ENCODE data around the gene AREL1.
A peak's percentile ranks its signal among the peaks of the same experiment; 100 is the strongest.

The AREL1 gene

DNA sequence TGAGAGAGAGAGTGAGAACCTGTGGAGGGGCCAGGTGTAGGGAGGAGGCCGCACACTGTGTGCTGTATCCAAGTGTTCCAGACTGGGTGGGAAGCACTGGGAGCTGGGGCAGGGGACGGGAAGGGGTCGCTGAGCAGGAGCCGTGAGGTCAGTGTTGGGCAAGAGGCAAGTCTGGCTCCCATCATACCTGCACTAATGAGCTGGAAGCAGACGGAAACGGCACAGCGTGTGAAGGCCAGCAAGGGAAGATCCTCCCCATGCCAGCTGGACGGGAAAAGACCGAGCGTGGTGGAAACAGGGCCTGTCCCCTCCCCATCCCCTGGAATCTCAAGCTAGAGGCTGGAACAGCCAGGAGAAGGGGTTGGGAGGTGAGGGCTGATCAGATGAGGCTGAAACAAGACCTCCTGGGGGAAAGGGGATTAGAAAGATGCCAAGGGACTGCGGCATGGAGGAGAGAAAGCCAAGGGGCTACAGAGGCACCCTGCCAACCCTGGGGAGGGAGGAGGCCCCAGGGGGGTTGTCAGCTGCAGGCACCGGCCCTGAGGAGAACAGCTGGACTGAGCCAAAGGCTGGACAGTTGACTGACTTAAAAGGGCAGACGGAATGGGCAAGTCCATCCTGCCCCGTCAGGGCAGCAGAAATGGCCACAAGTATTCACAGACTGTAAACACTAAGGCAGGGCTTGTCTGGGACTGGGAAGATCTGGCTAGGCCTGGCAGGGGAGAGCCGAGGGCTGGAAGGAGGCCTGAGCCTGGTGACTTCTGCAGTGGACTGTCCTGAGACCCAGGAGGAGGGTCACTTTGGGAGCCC lies 81.8 kb downstream of the AREL1 start:
- TF ChIP-seq, protein P1, sequence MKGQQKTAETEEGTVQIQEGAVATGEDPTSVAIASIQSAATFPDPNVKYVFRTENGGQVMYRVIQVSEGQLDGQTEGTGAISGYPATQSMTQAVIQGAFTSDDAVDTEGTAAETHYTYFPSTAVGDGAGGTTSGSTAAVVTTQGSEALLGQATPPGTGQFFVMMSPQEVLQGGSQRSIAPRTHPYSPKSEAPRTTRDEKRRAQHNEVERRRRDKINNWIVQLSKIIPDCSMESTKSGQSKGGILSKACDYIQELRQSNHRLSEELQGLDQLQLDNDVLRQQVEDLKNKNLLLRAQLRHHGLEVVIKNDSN (IDR thresholded peaks at IDR 0.05), result no peak
- TF ChIP-seq MAX (IDR thresholded peaks at IDR 0.05), result no peak
- TF ChIP-seq RAD21 (IDR thresholded peaks at IDR 0.05; ENCODE audit: low read depth), result no peak
- no peak for TF ChIP-seq CEBPB (IDR thresholded peaks at IDR 0.05)

DNA sequence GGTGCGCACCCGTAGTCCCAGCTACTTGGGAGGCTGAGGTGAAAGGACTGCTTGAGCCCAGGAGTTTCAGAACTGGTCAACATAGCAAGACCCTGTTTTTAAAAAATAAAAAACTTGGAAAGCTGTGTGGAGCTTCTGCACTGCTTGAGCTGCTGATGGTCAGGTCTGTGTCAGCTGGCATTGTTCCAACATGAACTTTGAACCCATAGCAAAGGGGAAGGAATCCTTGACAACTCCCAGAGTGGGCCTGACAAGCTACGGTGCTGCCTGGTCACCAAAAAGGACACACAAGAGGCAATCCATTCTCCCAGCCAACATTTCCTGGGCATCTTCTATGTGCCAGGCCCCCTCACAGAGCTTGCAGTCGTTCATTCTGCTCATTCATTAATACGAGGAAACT lies 84.5 kb downstream of the AREL1 start:
- TF ChIP-seq FOXM1 (IDR thresholded peaks at IDR 0.05; ENCODE audit: borderline replicate concordance, low read depth) (no peak), MAX (IDR thresholded peaks at IDR 0.05) (no peak), TEAD4 (IDR thresholded peaks at IDR 0.05) (no peak)

GRCh38 chr14:74627076-74627475 lies 85.8 kb downstream of the AREL1 start:
- no peak for TF ChIP-seq RAD21 (IDR thresholded peaks at IDR 0.05; ENCODE audit: low read depth)
- TF ChIP-seq EP300 (IDR thresholded peaks at IDR 0.05; ENCODE audit: borderline replicate concordance), result no peak
- no peak for TF ChIP-seq TCF12 (IDR thresholded peaks at IDR 0.05; ENCODE audit: low read depth)
- no peak for TF ChIP-seq NFIC (IDR thresholded peaks at IDR 0.05)
- no peak for TF ChIP-seq CREB1 (IDR thresholded peaks at IDR 0.05; ENCODE audit: low read depth)
- TF ChIP-seq, protein P2, sequence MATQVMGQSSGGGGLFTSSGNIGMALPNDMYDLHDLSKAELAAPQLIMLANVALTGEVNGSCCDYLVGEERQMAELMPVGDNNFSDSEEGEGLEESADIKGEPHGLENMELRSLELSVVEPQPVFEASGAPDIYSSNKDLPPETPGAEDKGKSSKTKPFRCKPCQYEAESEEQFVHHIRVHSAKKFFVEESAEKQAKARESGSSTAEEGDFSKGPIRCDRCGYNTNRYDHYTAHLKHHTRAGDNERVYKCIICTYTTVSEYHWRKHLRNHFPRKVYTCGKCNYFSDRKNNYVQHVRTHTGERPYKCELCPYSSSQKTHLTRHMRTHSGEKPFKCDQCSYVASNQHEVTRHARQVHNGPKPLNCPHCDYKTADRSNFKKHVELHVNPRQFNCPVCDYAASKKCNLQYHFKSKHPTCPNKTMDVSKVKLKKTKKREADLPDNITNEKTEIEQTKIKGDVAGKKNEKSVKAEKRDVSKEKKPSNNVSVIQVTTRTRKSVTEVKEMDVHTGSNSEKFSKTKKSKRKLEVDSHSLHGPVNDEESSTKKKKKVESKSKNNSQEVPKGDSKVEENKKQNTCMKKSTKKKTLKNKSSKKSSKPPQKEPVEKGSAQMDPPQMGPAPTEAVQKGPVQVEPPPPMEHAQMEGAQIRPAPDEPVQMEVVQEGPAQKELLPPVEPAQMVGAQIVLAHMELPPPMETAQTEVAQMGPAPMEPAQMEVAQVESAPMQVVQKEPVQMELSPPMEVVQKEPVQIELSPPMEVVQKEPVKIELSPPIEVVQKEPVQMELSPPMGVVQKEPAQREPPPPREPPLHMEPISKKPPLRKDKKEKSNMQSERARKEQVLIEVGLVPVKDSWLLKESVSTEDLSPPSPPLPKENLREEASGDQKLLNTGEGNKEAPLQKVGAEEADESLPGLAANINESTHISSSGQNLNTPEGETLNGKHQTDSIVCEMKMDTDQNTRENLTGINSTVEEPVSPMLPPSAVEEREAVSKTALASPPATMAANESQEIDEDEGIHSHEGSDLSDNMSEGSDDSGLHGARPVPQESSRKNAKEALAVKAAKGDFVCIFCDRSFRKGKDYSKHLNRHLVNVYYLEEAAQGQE (IDR thresholded peaks at IDR 0.05; ENCODE audit: low read depth), result no peak
- TF ChIP-seq YY1 (IDR thresholded peaks at IDR 0.05; ENCODE audit: low read depth), result no peak
- TF ChIP-seq TAF1 (IDR thresholded peaks at IDR 0.05; ENCODE audit: low read depth), result no peak
- TF ChIP-seq ZBTB7A (IDR thresholded peaks at IDR 0.05; ENCODE audit: low read depth), result no peak
- no peak for TF ChIP-seq MAX (IDR thresholded peaks at IDR 0.05)
- no peak for TF ChIP-seq FOXM1 (IDR thresholded peaks at IDR 0.05; ENCODE audit: borderline replicate concordance, low read depth)
- TF ChIP-seq, protein P1 (IDR thresholded peaks at IDR 0.05), result no peak
- no peak for TF ChIP-seq CEBPB (IDR thresholded peaks at IDR 0.05)
- no peak for TF ChIP-seq TEAD4 (IDR thresholded peaks at IDR 0.05)
- no peak for TF ChIP-seq EGR1 (IDR thresholded peaks at IDR 0.05)

DNA sequence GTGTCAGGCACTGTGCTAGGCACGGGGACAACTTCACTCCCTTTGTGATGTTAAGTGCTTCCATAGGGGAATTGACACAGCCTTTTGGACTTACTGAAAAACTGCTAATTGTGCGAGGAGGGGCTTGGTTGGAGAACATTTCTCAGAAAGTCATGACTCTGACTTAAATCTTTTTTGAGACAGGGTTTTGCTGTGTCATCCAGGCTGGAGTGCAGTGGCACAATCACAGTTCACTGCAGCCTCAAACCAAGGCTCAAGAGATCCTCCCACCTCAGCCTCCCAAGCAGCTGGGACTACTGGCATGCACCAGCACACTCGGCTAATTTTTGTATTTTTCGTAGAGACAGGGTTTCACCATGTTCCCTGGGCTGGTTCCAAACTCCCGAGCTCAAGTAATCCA lies 90.6 kb downstream of the AREL1 start:
- TF ChIP-seq FOXM1 (IDR thresholded peaks at IDR 0.05; ENCODE audit: borderline replicate concordance, low read depth), result no peak
- no peak for TF ChIP-seq RAD21 (IDR thresholded peaks at IDR 0.05; ENCODE audit: low read depth)
- TF ChIP-seq TAF1 (IDR thresholded peaks at IDR 0.05; ENCODE audit: low read depth), result no peak
- no peak for TF ChIP-seq NFIC (IDR thresholded peaks at IDR 0.05)
- TF ChIP-seq, protein P2 (IDR thresholded peaks at IDR 0.05; ENCODE audit: low read depth), result no peak
- TF ChIP-seq, protein P1 (IDR thresholded peaks at IDR 0.05), result no peak
- TF ChIP-seq CREB1 (IDR thresholded peaks at IDR 0.05; ENCODE audit: low read depth), result no peak
- no peak for TF ChIP-seq TCF12 (IDR thresholded peaks at IDR 0.05; ENCODE audit: low read depth)
- TF ChIP-seq EP300 (IDR thresholded peaks at IDR 0.05; ENCODE audit: borderline replicate concordance), result no peak

DNA sequence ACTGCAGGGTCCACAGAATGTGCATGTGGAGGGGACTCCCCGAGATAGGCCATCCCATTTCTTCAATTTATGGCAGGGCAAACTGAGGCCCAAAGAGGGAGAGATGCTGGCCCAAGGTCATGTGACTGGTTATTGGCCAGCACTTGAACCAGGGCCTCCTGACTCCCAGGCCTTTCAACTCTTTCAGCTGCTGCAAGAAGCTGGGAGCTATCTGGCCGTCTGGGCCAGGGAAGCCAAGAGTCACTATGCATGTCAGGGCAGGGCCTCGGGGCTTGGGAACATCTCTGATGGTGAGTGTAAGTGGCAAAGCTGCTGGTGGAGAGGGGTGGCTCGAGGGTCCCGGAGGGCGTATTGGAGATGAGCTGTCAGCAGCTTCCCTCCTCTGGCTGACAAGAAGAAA lies 91.3 kb downstream of the AREL1 start:
- TF ChIP-seq, protein P1 (IDR thresholded peaks at IDR 0.05), result peak; percentile 56; the same call in 1 of the 2 replicates
- TF ChIP-seq CREB1 (IDR thresholded peaks at IDR 0.05; ENCODE audit: low read depth), result no peak
- TF ChIP-seq YY1 (IDR thresholded peaks at IDR 0.05; ENCODE audit: low read depth), result no peak
